SK-N-DZ (cell line): ENCODE results near the gene FSD1L.
"Not testable (repeated sequence)": the region's sequence is repeated elsewhere in the genome, so short reads cannot be mapped to it uniquely, and the experiment has no call there.

Experiments
- DNase-seq: peaks from one replicate; pipeline ENCODE4 v3.0.0-alpha.2; 2015; ENCODE audit warnings: low spot score

Gene FSD1L

DNA sequence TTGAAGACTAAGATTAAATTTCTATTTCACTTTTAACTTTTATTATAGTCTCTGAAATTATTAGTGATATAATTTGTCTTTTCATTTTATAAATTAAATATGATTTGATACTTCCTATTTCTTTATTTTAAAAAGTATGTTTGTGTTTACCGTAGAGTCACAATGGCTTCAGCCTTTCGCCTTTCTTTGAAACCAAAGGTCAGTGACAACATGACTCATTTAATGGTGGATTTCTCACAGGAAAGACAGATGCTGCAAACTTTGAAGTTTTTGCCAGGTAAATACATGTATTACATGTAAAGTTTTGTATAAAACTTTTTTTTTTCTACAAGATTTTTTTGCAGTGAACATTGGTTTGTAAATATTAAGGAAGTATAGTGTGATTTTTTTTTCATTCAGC lies 36.4 kb downstream of the FSD1L start:
- DNase-seq, result no peak

DNA sequence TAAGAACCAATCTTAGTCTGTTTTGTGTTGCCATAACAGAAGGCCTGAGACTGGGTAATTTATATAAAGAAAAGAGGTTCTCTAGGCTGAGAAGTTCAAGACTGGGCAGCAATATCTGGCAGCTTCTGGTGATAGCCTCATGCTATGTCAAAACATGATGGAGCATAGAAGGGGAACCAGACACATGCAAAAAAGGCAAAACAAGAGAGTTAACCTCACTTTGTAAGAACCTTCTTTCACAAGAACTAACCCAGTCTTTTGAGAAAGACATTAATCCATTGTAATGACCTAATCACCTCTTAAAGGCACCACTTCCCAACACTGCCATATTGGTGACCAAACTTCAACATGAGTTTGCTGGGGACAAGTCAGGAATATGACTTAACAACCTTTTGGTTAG lies 37.3 kb downstream of the FSD1L start:
- DNase-seq, result no peak

DNA sequence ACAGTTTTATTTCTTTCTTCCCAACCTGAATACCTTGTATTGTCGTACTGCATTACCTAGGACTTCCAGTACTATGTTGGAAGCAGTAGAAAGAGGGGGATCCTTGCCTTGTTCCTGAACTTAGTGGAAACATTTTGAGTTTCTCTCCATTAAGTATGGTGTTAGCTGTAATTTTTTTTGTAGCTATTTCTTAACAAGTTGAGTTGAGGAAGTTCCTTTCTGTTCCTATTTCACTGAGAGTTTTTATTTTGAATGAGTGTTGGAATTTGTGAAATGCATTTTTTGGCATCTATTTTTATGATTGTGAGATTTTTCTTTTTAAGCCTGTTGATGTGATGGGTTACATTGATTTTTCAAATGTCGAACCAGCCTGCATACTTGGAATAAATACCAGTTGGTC lies 49.0 kb downstream of the FSD1L start:
- no peak for DNase-seq

DNA sequence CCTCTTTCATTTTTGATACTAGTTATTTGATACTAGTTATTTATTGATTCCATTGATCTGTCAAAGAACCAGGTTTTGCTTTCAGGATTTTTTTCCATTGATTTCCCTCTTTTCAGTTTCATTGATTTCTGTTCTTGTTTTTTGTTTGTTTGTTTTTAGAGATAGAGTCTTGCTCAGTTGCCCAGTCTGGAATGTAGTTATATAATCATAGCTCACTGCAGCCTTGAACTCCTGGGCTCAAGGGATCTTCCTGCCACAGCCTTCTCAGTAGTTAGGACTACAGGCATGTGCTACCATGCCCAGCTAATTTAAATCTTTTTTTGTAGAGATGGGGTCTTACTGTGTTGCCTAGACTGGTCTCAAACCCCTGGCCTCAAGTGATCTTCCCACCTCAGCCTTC lies 49.9 kb downstream of the FSD1L start:
- DNase-seq, result no peak

DNA sequence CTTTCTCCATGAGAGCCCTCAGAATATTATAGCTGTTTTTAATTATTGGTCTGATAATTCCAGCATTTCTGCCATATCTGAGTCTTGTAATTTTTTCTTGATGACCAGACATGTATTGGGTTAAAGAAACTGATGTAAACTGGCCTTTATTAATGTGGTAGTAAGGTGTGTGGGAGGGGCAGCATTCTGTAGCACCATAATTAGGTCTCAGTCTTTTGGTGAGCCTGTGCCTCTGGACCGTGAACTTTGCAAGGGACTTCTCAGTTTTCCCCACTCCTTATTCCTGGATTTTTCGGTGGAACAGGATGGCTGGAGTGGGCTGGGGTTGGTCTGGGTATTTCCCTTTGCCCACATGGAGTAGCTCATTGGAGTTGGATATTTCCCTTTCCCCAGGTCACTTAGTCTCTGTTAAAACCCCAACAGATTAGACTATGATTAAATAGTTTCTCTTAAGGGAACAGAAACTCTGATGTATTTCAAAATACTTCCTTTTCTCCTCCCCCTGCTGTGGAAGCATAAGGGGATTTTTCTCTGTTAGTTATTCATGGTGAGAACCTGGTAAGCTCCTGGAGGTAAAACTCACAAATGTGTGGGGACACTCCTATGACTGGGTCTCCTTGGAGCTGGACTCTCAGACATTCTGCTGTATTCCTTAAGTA lies 52.4 kb downstream of the FSD1L start:
- DNase-seq, result no peak

DNA sequence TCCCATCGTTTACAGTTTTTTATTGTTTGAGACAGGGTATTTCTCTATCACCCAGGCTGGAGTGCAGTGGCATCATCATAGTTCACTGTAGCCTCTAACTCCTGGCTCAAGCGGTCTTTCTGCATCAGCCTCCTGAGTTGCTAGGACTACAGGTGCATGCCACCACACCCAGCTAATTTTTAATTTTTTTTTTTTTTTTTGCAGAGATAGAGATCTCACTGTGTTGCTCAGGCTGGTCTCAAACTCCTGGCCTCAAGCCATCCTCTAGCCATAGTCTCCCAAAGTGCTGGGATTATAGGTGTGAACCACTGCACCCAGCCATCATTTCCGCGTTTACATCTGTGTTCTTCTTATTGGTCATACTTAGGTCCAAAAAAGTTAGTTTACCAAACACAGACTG lies 53.6 kb downstream of the FSD1L start:
- no peak for DNase-seq

DNA sequence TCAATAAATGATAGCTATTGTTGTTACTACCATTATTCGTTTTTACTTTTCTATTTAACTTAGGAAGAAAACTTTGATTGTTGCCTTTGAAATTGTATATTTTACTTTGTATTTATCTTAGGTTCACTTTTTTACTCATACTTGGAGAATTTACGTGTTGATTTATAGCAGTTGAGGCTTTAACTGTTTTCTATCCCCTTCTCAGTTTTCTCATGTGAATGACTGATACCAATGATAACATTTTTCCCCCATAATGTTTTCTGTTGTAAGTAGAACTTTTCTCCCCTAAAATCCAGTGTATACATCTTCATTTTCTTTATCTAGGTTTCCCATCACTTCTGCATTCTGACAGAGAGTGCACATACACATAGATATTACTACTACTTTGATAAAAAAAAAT lies 54.4 kb downstream of the FSD1L start:
- no peak for DNase-seq

DNA sequence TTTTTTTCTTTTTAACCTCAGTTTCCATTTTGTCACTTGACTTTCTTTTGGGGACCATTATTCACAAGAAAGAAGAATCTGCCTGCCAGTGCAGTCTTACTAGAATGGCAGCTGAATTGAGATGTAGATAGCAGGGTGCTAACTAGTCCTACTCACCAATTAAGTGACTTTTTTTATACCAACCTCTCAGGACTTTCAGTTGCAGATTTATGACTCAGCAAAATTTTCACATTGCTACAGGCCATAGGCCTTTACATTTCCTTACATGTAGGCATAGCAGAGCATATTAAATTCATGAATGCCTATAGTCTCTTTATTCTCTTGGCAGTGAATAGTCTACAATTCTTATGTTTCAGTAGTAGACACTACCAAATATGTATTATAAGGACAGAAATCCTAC lies 56.0 kb downstream of the FSD1L start:
- no peak for DNase-seq

DNA sequence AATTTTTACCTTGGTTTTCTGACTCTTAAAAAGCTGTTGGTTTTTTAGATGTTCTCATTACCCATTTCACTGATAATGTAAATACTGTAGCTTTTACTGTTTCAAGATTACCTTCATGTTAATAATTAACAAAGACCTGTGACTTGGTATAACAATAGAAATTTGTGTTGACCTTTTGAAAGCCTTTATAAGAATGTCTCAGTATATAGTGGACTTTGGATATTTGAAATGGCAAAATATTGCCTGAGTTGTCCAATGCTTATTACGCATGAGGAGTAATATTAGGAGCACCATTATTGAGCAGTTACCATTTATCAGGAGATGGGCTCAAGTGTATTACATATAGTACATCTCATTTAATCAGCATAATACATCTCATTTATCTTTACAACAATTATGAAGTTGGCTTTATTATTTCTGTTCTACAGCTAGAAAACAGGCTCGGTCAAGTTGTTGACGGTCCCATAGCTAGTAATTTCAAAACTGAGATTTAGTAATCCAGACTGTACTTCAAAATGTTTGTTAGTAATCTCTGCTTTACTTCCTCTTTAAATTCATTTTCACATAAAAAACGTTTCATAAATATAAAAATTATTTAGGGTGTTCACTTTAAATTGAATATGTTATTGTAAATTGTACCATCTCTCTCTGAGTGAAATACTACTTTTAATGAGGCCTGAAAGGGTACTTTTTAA lies 59.4 kb downstream of the FSD1L start:
- no peak for DNase-seq

DNA sequence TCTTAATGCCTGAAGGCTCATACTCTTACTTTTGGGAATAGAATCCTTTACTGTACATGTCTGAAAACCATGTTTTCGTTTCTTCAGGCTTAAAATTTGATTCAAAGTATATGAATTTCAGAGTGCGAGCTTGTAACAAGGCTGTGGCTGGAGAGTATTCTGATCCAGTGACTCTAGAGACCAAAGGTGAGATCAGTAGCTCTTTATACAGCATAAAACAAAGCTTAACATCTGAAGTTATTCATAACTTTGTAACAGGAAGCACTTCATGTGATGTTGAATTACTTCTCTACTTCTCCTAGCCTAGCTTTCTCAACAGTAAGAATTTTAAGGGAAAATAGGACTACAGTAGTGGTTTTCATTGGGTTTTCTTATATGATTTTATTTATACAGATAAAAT lies 60.7 kb downstream of the FSD1L start:
- no peak for DNase-seq

DNA sequence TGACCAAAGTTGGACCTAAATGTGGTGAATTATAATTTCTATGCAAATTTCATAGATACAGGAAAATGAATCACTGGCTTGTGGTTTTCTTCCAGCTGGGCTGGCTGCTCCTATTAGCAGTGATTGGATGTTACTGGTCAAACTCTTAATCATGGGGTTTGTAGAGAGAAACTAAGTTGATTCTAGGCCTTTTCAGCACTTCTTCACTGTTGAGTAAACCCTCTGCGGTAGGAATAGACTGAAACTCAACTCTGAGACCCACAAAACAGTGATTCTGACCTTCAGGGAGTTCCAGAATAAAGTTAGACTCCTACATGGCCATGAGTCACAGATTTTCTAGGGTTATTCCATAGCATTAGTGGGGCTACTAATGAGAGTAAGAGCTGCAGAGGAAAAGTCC lies 62.2 kb downstream of the FSD1L start:
- DNase-seq, result no peak

DNA sequence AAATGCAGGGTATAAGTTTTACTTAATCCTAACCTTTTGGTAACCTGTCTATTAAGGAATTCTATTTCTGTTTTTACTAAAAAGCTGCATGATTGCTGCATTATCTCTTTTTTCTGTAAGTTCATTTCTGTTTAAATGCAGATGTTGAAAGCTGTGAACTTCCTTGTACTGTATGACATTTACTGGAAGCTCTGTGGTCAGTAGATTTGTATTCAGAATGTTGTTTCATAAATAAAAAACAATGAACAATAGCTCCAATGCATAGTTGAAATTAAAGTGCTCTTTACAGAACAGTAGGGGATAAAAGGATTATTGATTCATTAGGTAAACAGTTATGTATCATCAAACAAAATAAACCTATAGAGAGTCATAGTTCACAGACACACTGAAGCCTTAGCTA lies 63.6 kb downstream of the FSD1L start:
- DNase-seq, result no peak

DNA sequence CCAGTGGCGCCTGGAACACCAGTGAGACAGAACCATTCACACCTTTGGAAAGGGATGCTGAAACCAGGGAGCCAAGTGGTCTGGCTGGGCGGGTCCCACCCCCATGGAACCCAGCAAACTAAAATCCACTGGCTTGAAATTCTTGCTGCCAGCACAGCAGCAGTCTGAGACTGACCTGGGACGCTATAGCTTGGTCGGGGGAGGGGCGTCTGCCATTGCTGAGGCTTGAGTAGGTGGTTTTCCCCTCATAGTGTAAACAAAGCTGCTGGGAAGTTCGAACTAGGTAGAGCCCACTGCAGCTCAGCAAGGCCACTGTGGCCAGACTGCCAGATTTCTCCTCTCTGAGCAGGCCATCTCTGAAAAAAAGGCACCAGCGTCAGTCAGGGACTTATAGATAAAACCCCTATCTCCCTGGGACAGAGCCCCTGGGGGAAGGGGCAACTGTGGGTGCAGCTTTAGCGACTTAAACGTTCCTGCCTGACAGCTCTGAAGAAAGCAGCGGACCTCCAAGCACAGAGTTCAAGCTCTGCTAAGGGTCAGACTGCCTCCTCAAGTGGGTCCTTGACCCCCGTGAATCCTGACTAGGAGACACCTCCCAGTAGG lies 68.1 kb downstream of the FSD1L start:
- DNase-seq, result no peak

DNA sequence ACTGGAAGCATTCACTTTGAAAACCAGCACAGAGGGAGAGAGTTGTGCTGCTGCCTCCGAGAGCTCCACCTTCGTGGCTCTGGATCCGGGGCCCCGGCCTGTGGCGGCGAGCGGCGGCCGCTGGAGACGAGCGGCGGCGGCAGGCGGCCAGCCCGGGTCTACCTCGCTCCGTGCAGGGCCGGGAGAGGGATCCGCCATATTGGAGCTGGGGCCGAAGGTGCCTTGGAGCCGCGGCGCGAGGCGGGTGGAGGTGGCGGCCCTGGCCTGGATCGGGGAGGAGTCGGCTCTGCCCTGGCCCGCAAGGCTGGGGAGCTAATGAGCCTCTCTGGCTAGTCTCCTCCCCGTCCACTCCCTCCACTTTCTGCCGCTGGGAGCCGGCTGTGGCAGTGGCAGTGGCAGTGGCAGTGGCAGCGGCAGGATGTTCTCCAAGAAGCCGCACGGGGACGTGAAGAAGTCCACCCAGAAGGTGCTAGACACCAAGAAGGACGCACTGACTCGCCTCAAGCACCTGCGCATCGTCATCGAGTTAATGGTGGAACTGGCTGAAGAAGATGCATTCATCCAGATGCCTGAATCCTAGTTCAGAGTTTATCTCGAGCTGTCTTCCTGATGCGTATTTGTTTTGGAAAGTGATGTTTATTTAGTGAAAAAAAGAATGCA lies 72.0 kb downstream of the FSD1L start:
- DNase-seq, result peak; percentile 3

DNA sequence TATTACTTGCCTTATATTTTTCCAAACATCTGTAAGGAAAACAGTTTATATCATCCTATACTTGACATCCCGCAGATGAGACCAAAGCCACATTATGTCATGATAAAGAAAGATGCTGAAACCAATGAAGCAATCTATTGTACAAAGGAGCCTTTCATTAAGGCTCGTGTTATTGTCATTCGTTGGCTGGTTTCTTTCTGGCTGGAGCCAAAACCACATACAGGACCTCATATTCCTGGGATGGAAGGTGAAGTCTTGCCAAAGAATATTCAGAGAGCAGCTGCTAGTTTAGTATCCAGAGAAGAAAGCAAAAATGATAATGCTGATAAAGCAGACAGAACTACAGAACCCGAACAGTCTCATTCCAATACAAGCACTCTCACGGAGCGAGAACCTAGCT lies 73.2 kb downstream of the FSD1L start:
- not testable (repeated sequence) for DNase-seq

DNA sequence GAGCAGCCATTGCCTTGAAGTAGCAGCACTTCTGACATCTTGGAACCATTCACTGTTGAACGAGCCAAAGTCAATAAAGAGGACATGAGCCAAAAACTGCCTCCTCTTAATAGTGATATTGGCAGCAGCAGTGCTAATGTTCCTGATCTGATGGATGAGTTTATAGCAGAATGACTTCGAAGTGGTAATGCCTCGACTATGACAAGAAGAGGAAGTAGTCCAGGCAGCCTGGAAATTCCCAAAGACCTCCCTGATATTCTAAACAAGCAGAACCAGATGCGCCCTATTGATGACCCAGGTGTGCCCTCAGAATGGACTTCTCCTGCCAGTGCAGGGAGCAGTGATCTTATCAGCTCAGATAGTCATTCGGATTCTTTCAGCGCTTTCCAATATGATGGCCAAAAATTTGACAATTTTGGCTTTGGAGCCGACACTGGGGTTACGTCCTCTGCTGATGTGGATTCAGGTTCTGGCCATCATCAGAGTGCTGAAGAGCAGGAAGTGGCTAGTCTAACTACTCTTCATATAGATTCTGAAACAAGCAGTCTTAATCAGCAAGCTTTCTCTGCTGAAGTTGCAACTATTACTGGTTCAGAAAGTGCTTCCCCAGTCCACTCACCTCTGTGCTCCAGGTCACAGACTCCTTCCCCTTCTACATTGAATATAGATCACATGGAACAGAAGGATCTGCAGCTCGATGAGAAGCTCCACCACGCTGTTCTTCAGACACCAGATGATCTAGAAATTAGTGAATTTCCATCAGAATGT lies 75.0 kb downstream of the FSD1L start:
- DNase-seq, result not testable (repeated sequence)

DNA sequence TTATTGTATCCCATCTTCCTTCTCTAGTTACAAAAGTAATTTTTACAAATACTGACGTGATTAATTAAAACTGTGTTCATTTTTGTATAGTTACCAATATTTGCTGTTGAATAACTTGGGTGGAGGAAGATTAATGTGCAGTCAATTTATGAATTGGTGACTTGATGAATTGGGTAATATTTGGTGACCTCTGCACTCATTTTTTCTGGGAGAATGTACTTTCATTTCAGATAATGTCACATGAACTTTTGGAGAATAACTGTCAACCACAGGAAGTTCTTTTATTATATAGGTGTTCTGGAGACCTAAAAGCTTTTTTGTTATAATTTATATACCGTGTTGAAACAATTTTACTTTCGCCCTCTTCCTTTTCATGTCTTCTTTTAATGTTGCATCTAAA lies 83.7 kb downstream of the FSD1L start:
- DNase-seq, result no peak

DNA sequence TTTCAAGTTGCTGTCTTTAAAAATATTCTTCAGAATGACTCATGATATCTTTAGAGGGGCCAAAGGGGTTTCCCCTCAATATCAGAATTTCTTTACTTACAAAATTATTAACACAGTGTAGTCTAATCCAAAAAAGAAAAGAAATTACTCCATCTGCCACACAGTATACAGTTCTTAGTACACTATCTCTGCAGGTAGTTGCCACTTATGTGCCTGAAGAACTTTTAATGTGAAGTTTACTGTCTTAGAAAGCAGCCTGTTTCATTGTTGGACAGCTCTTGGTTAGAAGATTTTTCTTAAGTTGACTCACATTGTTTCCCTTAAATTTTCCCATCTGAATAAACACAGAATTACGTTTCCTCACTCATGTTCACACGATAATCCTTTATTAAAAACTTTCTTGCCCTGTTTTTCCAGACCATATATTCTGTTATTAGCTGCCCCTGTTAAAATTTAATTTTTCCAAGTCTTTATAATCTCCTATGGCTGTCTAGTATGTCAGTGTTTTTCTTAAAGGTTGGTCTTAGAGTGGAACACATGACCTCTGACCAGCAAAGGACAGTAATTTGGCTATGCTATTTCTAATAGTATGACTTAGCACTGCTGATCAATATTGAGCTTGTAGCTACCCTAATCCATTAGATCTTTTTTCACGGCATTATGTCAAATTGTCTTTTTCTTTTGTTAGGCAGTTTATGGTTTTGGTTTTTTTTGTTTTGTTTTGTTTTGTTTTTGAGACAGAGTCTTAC lies 88.3 kb downstream of the FSD1L start:
- DNase-seq, result no peak

DNA sequence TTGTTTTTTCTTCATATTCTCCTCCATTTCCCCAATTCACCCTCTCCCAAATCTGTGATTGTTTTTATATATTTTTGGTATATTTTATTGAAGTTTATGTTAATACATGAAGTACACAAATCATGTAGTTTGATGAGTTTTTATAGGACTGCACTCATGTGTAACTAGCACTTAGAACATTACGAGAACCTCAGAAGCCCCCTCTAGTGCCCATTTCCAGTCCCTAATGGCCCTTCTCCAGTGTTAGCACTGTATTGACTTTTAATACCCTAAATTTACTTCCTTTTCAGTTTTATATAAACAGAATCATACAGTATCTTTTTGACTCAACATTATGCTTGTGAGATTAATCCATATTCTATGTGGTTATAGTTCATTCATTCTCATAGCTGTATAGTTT lies 91.6 kb downstream of the FSD1L start:
- DNase-seq, result no peak

DNA sequence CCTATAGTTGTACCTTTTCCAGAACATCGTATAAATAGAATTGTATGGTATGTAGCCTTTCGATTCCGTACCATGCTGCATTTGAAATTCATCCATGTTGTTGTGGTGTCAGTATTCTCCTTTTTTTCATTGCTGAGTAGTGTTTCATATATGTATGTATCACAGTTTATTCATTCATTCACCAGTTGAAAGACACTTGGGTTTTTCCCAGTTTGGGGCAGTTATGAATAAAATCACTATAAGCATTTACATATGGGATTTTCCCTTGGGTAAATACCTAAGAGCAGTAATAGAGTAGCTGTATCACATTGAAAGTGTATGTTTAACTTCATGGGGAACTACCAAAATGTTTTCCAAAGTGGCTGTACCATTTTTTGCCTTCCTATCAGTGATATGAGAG lies 94.0 kb downstream of the FSD1L start:
- DNase-seq, result no peak

DNA sequence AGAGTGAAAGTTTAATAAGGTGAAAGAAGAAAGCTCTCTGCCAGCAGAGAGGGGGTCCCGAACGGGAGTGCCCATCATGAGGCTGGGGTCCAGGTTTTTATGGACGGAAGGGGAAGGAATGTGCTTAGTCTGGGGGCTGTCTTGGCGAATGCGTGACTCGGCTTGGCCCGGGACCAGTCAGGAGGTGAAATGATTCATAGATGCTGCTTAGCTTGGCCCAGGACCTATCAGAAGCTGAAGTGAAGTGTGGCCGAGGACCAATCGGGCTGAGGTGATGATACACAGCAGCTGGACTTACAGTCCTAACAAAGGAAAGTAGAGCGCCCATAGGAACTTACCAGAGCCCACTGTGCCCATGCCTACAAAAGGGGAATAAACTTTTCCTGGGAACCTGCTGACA lies 106.2 kb downstream of the FSD1L start:
- DNase-seq, result no peak
